COR-L47 (cell line): ENCODE results near the gene DKK3.

Experiments used
- DNase-seq: peaks from one replicate; lab custom pipeline; 2025; lab: John Stamatoyannopoulos, UW

The DKK3 gene

DNA sequence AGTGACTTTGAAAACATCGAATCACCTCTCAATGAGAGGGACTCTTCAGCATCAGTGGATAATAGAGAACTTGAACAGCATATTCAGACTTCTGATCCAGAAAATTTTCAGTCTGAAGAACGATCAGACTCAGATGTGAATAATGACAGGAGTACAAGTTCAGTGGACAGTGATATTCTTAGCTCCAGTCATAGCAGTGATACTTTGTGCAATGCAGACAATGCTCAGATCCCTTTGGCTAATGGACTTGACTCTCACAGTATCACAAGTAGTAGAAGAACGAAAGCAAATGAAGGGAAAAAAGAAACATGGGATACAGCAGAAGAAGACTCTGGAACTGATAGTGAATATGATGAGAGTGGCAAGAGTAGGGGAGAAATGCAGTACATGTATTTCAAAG lies 65.8 kb downstream of the DKK3 start:
- no peak for DNase-seq

DNA sequence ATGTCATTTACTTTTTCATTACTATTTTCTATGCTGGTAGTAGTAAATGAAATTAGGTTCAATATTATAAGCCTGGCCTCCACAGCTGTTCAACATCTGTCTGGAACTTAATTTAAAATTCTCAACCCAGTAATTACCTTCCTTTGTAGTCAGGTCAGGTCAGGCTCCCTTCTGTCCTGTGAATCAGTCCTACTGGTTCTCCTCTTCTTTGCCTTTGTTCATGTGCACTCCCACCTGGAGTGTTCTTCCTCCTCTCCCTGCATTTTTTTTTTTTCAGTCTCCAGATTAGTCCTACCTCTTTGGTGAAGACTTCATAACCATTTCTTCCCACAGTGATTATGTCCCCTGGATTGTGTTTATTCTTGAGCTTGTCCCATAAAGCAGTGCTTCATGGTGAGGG lies 67.9 kb downstream of the DKK3 start:
- peak; percentile 6 for DNase-seq

DNA sequence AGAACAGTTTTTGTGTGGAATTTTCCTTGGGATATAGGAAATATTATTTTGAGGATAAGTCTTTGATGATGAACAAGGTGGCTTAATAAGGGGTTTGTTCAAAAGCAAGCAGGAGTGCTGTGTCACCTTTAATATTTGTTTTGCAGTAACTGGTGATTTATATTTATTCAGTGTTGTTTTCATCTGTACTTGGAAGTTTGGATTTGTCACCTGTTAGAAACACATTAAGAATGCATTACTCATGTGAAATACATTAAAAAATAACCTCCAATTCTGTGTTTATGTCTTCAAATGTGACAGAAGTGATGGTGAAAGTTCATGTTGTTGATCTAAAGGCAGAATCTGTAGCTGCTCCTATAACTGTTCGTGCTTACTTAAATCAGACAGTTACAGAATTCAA lies 70.5 kb downstream of the DKK3 start:
- DNase-seq, result no peak

DNA sequence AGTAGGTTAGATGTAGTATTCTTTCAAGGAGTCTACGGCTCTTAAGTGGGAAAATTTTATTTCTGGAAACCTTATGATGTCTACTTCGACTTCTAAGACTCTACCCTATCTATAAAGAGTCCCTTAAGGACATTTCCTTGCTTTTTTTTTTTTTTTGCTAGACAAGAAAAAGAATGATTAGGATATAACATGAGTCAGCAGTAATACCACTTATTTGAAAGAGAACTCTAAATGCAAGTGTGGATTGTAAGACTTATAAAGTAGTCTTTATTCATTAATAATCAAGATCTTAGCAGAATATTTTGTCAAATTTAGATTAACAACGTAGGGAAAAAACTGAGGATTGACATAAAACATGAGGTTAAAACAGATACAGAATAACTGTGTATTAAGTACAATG lies 71.0 kb downstream of the DKK3 start:
- DNase-seq, result no peak

DNA sequence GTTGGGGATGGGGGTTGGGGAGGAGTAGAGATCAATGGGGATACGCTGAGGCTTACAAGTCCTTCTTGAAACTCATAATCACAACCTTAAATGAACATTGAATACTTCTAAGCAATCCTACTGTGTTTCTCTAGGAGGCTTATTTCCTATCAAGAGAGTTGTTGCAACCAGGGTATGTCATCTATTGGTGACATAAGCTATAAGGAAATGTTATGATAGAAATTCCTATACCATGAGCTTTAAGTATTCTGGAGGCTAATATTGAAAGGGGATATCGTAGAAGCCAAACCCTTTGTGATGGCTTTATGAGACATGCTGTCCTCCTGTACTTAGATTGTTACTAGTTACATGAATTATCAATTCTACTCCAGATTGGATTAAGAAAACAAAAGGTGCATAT lies 72.9 kb downstream of the DKK3 start:
- no peak for DNase-seq

DNA sequence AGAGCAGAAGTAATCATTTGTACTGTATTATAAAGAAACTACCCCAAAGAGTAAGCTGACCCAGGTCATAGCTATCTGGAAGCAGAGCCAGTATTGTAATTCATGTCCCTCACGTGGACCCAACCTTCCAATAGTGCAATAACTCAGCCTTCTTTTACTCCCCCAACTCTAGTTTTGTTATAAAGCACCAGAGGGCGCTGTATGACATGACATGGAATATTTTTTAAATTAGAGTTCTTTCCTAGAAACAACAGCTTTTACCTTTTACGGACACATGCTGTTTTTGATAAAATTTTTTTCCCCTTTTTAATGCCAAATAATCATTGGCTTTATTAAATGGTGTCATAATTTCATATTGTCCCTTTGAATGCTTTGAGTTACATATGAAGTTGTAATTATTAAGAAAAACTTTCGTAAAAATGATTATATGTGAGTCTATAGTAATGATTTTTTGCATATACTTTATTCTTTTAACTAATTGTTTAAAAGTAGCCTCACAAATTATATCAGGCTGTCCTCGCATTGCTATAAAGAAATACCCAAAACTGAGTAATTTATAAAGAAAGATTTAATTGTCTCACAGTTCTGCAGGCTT lies 76.9 kb downstream of the DKK3 start:
- peak; percentile 33 for DNase-seq

DNA sequence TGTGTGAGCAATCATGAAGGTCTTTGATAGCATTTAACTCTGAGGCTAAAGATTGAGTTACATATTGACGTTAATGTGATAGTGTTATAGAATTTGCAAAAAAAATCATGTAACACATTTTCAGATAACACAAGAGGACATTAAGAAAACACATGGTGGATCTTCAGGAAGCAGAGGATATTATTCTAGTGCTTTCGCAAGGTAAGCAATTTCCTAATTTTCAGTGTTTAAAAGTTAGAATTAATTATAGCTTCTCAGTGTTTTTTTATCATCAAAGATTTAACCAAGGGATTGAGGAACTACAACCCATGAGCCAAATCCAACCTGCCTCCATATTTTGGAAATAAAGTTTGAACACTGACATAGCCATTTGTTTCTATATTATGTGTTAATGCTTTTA lies 78.5 kb downstream of the DKK3 start:
- DNase-seq, result no peak

DNA sequence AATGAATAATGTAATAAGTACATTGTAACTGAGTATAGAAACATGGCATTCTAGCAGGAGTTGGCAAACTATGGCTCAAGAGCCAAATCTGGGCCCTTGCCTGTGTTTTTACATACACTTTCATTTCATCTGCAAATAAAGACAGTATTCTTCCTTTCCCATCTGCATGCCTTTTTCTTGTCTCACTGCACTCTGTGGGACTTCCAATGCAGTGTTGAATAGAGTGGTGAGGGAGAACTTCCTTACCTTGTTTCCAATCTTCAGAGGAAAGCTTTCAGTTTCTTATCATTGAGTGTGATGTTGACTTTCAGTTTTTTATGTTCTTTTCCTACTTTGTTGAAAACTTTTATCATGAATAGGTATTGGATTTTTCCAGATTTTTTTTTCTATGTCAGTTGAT lies 84.6 kb downstream of the DKK3 start:
- DNase-seq, result no peak

DNA sequence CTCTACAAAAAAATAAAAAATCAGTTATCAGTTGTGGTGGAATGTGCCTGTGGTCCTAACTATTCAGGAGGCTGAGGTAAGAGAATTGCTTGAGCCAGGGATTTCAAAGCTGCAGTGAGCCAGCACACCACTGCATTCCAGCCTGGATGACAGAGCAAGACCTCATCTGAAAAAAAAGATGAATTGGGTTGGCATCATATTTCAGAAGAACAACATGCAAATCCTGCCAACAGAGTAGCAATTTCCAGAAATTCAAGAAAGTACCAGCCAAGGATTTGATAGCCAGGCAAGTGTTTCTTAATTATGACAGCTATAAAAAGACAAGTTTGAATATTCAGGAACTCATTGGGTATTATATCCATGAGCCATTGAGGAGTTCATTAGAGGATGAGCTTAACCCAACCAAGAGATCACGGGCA lies 91.4 kb downstream of the DKK3 start:
- DNase-seq, result no peak

DNA sequence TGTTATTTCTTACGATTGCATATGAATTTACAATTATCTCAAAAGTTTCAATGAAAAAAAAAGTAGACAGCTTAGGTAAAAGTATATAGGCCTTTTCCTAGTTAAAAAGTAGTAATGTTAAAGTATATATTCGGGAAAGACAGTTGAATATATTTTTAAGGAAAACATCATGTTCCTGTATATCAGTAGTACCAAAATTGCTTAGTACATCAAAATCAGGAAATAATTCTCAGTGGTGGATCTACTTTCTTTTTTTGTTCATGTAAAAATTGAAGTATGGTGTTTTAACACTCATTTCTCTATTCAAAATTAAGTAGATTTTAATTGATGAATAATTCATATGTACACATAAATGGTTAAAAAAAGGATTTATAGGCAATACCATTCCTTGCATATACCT lies 92.8 kb downstream of the DKK3 start:
- DNase-seq, result no peak

DNA sequence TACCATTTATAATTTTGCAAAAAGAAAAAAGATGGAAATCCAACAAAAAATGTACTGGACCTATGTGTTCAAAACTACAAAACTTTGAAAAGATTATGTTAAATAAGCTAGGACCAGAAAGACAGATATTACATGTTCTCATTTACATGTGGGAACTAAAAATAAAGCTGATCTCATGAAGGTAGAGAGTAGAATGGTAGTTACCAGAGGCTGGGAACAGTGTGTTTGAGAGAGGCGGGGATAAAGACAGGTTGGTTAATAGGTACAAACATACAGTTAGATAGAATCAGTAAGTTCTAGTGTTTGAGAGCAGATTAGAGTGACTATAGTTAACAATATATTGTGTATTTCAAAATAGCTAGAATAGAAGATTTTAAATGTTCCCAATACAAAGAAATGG lies 95.0 kb downstream of the DKK3 start:
- DNase-seq, result no peak
